Esophagus squamous epithelium (tissue), 4 donors: Measurements from ENCODE around the gene PLCH2.

Source experiments
- CTCF ChIP-seq, 6 experiments: fragments of 450-650 bp in 4 of 6; fragments of 200-600 bp in 2 of 6; sonication (generic) in 2 of 6; IDR thresholded peaks; one replicate each; pipeline ENCODE4 v1.5.1; 2016 to 2019; ENCODE audit warnings: antibody characterized with exemption in 6 of 6, mild to moderate bottlenecking in 4 of 6, moderate library complexity in 4 of 6
- POLR2A ChIP-seq, 4 donors: fragments of 450-650 bp; IDR thresholded peaks; one replicate each; pipeline ENCODE4 v1.6.1; 2017; ENCODE audit warnings: antibody characterized with exemption in 4 of 4, mild to moderate bottlenecking in 4 of 4, moderate library complexity in 3 of 4

- TF ChIP-seq CTCF (IDR thresholded peaks at IDR 0.05) (peak; percentile 96 to 98 (median 96)), POLR2A (IDR thresholded peaks at IDR 0.05) (no peak)
Measured at GRCh38 chr1:2548068-2548589, 72.0 kb downstream of the PLCH2 start.
